GM21619 (cell line): ENCODE data around the gene ITGB1BP2.
"Not testable (repeated sequence)": the region's sequence is repeated elsewhere in the genome, so short reads cannot be mapped to it uniquely, and the experiment has no call there.

Experiments
- ATAC-seq: cut with Tn5 transposase; IDR thresholded peaks from one replicate; pipeline ENCODE4 v1.9.1; 2021; ENCODE audit not compliant: unreplicated experiment

The ITGB1BP2 gene

GRCh38 chrX:71301195-71301924 lies at the start of gene ITGB1BP2:
Gene ITGB1BP2, plus strand, starts transcription at chrX:71301750. Its CDS starts 57 bp downstream, at chrX:71301807.
- no peak for ATAC-seq

GRCh38 chrX:71252221-71252620 lies 49.3 kb upstream of the ITGB1BP2 start:
- no peak for ATAC-seq

- ATAC-seq = no peak
These were observed 48.1 kb upstream of the ITGB1BP2 start for GRCh38 chrX:71253253-71254091.

- peak; percentile 83 for ATAC-seq
These were observed 47.2 kb upstream of the ITGB1BP2 start, which contains the start of gene ZMYM3 for GRCh38 chrX:71254092-71254963. Gene ZMYM3, minus strand, starts transcription at chrX:71254140. Its CDS starts 885 bp downstream, at chrX:71253255.

- ATAC-seq = no peak
These were observed 45.5 kb upstream of the ITGB1BP2 start for GRCh38 chrX:71256051-71256450.

- no peak for ATAC-seq
These were observed 44.7 kb upstream of the ITGB1BP2 start for GRCh38 chrX:71256856-71257255.

GRCh38 chrX:71268624-71269023 lies 32.9 kb upstream of the ITGB1BP2 start:
- ATAC-seq = not testable (repeated sequence)

GRCh38 chrX:71269801-71270395 lies 31.7 kb upstream of the ITGB1BP2 start:
- ATAC-seq = no peak

GRCh38 chrX:71272313-71272712 lies 29.2 kb upstream of the ITGB1BP2 start:
- not testable (repeated sequence) for ATAC-seq

GRCh38 chrX:71281300-71281699 lies 20.2 kb upstream of the ITGB1BP2 start:
- not testable (repeated sequence) for ATAC-seq

GRCh38 chrX:71282514-71283402 lies 18.8 kb upstream of the ITGB1BP2 start:
- ATAC-seq = peak; percentile 19

- ATAC-seq = peak; percentile 90
These were observed 18.0 kb upstream of the ITGB1BP2 start, which contains the start of gene NONO for GRCh38 chrX:71283403-71284143. Gene NONO, plus strand, starts transcription at chrX:71283635. Its CDS starts 7,003 bp downstream, at chrX:71290638.

GRCh38 chrX:71285929-71286328 lies 15.6 kb upstream of the ITGB1BP2 start:
- no peak for ATAC-seq

- ATAC-seq = no peak
These were observed 10.2 kb upstream of the ITGB1BP2 start for GRCh38 chrX:71291381-71291780.

GRCh38 chrX:71292669-71293365 lies 8.7 kb upstream of the ITGB1BP2 start:
- ATAC-seq = no peak

- ATAC-seq = no peak
These were observed 4.7 kb upstream of the ITGB1BP2 start for GRCh38 chrX:71296806-71297205.

GRCh38 chrX:71298119-71298518 lies 3.4 kb upstream of the ITGB1BP2 start:
- ATAC-seq = no peak

- ATAC-seq = not testable (repeated sequence)
These were observed 1.5 kb upstream of the ITGB1BP2 start for GRCh38 chrX:71300064-71300463.
